ENCODE data around the gene CC2D1A.

Gene CC2D1A

DNA sequence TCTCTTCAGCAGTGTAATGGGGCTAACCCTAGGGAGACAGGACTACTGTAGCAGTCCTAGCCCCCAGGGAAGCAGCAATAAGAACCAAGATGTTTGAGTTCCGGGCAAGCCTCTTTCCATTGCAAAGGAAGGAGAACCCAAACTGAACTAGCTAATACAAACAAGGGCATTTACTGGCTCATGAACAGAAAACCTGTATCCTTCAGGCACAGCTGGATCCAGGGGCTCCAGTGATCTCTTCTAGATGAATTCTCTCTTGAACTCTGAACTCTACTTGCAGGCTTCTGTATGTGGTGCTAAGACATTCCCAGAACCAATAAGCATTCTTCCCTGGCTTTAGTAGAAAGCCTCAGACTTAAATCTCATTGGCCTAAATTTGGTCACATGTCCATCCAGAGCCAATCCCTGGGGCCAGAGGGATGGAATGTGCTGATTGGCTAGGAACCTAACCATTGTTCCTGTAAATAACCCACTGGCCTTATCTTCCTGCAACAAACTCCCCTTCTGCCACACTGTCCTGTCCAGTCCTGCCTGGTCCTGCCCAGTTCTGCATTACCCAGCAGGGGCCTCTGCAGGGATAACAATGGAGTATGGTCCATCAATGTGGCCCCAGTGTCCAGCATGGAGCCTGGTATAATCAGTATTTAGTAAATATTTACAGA is 36.2 kb downstream of the CC2D1A start:
- no peak for DNase-seq

DNA sequence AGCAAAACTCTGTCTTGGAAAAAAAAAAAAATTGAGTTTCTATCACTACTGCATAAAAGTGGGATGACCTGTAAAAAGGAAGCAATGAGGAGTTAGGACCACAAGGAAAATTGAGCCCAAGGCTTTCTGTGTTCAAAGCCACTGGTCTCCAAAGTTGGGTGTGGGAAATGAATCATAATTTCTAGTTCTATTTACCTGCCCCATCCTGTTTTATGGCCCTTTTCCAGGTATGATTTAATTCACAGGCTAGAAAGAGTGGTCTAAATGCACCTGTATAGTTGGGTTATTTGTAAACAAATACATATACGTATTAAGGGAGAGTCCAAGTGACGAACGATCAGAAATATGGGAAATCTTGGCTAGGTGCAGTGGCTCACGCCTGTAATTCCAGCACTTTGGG is 40.4 kb downstream of the CC2D1A start:
- DNase-seq, result no peak

GRCh38 chr19:13951043-13951442 is 45.0 kb downstream of the CC2D1A start:
- no peak for DNase-seq

- peak; percentile 52 for DNase-seq
These were observed 45.8 kb downstream of the CC2D1A start for GRCh38 chr19:13951799-13952153.

DNA sequence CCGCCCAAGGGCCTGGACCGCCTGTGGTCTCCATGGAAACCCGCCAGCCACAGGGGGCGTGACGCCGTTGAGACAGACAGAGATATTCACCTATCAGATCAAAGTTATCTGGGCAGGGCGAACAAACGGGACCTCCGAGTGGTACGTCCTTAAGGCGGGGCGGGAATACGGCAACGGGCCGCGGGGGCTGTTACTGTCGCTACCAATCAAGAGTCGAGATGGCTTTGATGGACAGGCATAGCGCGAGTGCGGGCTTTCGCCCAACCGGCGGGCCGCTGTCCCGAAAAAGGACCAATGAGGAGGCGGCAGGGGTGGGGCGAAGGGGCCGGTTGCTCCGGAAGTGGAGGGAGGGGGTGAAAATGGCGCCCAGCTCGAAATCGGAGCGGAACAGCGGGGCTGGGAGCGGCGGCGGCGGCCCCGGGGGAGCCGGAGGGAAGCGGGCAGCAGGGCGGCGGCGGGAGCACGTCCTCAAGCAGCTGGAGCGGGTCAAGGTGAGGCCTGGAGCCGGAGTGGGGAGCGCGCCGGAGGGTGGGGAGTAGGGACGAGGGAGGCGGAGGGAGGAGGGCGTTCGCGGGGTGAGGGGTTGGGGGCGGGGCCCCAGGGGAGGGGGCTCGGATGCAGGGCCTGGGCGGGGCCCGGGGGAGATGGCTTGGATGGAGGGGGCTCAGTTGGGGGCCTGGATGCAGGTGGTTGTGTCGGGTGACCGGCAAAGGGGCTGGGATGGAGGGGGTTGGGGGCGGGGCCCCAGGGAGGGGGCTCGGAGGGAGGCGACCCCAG is 46.3 kb downstream of the CC2D1A start, which contains the start of gene DCAF15:
Gene DCAF15 (plus strand): TSS at position 356 of the 777 bp plus-strand sequence. CDS start 4 bp downstream, at position 360.
- peak; percentile 99 for DNase-seq

GRCh38 chr19:13952931-13953531 is 47.0 kb downstream of the CC2D1A start:
- DNase-seq, result no peak

DNA sequence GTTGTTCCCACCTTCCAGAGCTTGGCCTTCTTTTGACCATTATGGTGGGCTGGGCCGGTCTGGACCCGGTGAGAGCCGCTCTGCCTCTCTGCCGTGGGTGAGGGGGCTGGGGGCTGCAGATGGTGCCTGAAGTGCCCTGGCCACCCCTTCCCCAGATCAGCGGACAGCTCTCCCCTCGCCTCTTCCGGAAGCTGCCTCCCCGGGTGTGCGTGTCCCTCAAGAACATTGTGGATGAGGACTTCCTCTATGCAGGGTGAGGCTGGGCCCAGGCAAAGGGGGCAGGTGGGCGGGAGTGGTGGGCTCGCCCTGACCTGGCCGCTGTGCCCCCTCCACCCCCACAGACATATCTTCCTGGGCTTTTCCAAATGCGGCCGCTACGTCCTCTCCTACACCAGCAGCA is 48.2 kb downstream of the CC2D1A start:
- no peak for DNase-seq

DNA sequence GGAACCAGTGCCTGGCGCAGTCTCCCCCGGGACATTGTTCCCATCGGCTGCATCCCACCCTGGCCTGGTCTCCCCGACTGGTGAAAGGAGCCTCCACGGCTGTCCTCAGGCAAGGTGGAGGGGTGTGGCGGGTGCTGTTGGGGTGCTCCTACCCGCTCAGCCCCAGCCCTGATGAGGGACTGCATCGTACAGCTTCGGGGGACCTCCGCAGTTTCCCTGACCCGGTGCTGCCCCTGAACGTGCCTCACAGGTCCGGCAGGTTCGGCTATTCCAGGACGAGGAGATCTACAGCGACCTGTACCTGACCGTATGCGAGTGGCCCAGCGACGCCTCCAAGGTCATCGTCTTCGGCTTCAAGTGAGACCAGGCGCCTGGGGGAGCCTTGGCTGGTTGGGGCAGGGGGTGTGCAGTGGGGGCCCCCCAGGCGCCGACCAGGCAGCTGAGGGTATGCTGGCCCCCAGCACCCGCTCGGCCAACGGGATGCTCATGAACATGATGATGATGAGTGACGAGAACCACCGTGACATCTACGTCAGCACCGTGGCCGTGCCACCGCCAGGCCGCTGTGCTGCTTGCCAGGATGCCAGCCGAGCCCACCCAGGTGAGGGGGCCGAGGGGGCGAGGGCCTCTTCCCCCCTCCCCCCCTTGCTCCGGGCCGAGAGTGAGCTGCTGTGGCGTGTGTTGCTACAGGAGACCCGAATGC is 49.8 kb downstream of the CC2D1A start:
- DNase-seq, result no peak

GRCh38 chr19:13956365-13956744 is 50.4 kb downstream of the CC2D1A start:
- no peak for DNase-seq

- no peak for DNase-seq
These were observed 51.0 kb downstream of the CC2D1A start for GRCh38 chr19:13957051-13957450.

DNA sequence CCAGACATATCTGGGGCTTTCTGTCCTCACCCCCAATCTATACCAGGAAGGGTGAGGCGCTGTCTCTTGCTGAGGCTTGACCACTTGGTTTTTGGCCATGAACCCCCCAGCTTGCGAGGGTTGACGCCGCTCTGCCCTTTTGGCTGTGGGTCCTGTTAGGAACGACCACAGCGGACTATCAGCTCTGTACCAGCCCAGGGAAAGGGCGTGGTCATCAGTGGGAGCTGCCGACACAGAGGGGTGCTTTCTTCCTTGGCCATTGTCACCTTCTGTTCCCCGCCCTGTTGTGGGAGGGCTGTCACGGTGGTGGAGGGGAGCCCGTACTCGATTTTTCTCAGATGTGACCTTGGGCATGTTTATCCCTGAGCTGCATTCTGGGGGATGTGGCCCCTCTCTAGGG is 52.0 kb downstream of the CC2D1A start:
- DNase-seq, result no peak

DNA sequence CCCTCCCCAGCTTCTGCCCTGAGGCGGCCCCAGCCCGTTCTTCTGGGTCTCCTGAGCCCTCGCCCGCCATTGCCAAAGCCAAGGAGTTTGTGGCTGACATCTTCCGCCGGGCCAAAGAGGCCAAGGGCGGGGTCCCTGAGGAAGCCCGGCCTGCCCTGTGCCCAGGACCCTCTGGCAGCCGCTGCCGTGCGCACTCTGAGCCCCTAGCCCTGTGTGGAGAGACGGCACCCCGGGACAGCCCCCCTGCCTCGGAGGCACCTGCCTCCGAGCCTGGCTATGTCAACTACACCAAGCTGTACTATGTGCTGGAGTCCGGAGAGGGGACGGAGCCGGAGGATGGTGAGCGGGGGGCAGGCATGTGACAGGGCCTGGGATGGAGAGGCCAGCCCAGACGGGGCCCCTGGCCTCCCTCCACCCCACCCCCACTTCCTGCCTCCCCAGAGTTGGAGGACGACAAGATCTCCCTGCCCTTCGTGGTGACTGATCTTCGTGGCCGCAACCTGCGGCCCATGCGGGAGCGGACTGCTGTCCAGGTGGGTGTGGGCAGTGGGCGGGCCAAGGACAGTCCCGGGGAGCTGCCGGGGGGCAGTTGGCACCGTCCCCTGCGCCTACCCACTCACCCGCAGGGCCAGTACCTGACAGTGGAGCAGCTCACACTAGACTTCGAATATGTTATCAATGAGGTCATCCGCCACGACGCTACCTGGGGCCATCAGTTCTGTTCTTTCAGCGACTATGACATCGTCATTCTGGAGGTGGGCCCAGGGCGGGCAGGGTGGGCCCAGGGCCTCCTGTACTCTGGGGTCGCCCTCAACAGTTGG is 53.4 kb downstream of the CC2D1A start:
- no peak for DNase-seq

DNA sequence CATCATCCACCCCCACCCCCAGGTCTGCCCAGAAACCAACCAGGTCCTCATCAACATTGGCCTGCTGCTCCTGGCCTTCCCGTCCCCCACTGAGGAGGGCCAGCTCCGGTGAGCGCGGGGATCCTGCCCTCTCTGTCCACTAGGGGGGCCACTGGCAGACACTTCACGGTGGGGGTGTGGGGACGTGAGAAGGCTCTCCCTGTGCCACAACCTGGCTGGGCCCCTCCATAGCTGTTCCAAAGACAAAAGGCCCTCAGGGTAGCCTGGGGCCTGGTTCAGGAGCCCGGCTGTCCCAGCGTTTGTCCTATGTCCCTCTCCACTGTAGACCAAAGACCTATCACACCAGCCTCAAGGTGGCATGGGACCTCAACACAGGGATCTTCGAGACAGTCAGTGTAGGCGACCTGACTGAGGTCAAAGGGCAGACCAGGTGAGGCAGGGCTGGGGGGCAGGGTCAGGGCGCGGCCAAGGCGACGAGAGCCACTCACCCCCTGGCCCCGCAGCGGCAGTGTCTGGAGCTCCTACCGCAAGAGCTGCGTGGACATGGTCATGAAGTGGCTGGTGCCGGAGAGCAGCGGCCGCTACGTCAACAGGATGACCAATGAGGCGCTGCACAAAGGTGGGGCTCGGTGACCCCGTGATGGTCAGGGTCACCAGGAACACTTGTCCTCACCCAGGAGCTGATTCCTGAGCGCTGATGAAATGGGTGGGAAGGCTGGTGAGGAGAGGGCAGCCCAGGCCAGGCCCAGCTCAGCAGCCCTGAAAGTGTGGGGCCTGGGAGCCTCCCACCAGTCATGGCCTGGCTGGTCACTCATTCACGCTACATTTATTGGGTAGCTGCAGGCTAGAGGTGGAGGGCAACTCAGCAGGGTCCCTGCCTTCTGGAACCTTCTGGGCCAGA is 54.2 kb downstream of the CC2D1A start:
- no peak for DNase-seq

DNA sequence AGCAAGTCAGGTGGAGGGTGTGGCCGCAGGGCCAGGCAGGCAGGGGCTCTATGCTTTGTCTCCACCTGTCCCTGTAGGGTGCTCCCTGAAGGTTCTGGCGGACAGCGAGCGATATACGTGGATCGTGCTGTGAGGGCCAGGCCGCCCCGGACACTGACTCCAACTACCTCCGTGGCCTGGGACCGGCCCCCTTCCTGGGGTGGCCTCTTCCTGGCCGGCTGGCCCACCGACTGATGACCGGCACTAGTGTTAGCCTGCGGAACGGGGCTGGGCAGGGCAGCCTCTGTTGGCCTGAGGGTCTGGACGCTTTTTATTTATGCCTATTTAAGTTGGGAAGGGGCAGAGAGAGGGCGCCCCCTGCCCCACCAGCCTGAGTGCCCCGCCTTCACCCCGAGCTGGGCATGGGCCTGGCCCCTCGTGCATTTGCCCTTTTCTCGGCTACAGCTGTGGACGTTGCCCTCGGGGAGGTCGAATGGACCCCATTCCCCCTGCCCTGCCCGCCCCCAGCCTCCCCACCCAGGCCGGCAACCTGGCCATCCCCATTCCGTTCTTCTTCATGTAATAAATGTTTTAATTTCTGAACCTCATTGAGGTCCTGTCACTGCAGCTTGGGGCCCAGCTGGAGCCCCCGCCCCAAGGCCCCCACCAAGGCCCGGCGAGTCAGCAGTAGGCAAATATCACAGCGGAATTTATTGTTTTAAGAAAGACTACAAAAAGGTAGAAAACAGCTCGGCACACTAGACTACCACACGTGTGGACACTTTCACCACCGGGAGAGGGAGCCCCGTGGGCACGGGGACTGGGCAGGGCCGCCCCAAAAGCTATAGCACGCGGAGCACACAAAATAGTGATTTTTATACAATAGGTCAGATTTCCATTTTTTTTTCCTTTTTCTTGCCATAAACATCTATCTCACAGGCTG is 55.1 kb downstream of the CC2D1A start:
- no peak for DNase-seq

DNA sequence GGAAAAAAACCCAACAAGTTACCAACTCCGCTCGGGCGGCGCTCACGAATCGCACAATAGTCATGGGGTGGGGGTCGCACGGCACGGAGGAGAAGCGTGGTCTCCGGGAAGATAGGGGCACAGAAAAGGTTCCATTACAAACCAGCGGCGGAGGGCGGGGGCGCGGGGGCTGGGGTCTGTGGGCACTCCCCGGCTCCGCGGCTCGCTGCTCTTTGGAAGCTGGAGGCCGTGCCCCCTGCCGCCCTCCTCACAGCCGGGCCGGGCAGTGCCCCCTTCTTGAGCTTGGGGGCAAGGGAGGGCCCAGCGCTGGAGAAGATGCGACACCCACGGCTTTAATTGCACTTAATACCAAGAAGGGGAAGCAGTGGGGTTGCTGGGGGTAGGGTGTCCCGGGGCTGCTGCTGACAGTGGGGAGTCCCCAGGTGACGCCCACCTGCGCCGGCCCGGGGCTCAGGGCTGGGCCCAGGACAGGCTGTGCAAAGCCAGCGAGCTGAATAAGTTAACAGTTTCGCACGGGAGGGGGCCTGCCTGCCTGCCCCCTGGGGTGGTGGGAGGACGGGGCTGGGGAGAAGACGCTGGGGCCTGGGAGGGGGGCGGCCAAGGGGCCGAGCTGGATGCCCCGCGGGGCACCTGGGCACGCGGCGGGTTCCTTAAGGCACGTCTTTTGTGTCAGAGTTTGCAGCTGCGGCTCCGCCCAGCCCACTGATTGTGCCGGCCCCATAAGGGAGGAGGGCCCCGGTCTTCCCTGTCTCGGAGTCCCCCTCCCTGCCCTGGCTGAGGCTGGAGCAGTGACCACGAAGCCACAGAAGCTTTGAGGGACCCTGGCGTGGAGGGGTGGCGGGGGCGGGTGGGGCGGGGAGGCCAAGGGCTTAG is 56.1 kb downstream of the CC2D1A start:
- DNase-seq, result no peak

DNA sequence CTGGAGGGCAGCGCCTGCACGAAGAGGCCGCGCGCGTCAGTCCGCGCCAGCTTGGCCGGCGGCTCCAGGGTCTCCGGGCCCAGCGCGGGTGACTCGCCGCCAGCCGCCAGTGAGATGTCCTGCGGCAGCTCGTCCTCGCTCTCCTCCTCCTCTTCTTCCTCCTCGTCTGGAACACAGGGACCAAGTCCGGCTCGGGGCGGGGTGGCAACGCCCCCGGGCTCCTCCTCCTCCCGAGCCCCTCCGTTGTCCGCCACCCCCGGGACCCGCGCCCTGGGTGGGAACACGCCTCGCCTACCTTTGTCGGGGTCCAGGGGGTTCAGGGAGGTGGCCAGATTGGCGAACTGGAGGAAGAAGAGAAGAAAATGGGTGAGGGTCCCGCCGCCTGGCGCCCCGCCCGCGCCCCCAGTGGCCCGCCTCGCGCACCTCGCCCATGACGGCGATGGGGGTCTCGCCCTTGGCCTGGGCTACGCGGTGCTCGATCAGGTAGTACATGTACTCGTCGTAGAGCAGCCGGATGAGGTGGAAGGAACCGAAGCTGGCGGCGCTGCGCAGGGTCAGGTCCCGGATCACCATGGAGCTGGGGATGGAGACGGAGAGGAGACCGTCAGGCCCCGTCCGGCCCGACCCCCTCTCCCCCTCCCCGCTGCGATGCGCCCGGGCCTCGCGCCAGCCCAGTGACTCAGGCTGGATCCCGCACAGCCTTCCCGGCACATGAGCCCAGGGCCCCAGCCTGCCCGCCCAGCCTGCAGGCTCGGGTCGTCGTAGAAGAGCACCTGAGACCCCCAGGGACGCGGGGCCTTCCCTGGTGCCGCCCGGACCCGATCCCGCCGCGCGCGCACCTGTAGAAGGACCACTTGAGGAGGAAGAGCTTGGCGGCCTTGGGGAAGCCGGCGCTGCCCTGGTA is 57.0 kb downstream of the CC2D1A start:
- DNase-seq, result no peak

GRCh38 chr19:13963603-13964105 is 57.7 kb downstream of the CC2D1A start:
- DNase-seq, result no peak

DNA sequence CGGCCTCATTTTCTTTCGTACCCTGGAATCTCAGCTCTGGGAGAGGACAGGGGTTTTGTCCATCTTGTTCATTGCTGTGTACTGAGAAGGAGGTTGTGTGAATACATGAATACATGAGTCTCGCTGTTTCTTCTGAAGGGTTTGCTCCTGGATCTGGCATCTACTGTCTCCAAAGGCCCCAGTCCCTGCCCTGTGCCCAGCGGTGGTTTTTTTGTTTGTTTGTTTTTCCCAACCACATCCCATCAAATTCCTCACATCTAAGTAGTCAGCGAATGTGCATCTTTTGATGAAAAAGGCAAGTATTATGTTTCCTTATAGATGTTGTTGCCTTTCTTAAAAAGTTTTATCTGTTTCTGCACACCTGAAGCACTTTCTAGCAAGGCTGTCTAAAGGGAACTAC is 58.8 kb downstream of the CC2D1A start:
- DNase-seq, result no peak

Data from NCI-H1436 (cell line).